ENCODE data around the gene CKM. TPM values are rescaled to one million over a fixed set of nuclear protein-coding genes. Genes with fewer than 3 reads are reported as not detected.

Gene CKM
- total RNA-seq, 2 donors from 2014 or later = 2.7 to 3.7 TPM

GRCh38 chr19:45273521-45273855, 49.2 kb downstream of the CKM start:
- Histone ChIP-seq H3K27ac (ENCODE audit: low read depth, low read length) (no peak overlapping the region), H3K36me3 (ENCODE audit: control insufficient read depth, insufficient read depth, low read length) (peaks cover 52% of the 10 kb centered on the region), H3K27me3 (ENCODE audit: control insufficient read depth, insufficient read depth, low read length, poor library complexity, severe bottlenecking) (no peaks in the 10 kb centered on the region), H3K9me3 (ENCODE audit: control insufficient read depth, low read length) (no peaks in the 10 kb centered on the region), H3K4me3 (ENCODE audit: low read length) (no peak overlapping the region), H3K4me1 (ENCODE audit: control insufficient read depth, insufficient read depth, low read length) (no peaks in the 10 kb centered on the region), H3K9ac (ENCODE audit: extremely low read depth, low read length, poor library complexity, severe bottlenecking) (no peak overlapping the region)
- Mint-ChIP-seq H3K9me3 (no peaks in the 10 kb centered on the region), H3K4me1 (no peaks in the 10 kb centered on the region), H3K4me3 (no peak overlapping the region), H3K27ac (no peak overlapping the region), H3K27me3 (ENCODE audit: insufficient read depth) (no peaks in the 10 kb centered on the region), H3K36me3 (ENCODE audit: low read depth) (peaks cover 68% of the 10 kb centered on the region)
- 96 to 99% methylated on average over 12 to 14 of the region's 14 CpGs for WGBS, 2 experiments (ENCODE audit: insufficient coverage in 1 of 2, insufficient read length in 1 of 2)
- TF ChIP-seq, protein P1, sequence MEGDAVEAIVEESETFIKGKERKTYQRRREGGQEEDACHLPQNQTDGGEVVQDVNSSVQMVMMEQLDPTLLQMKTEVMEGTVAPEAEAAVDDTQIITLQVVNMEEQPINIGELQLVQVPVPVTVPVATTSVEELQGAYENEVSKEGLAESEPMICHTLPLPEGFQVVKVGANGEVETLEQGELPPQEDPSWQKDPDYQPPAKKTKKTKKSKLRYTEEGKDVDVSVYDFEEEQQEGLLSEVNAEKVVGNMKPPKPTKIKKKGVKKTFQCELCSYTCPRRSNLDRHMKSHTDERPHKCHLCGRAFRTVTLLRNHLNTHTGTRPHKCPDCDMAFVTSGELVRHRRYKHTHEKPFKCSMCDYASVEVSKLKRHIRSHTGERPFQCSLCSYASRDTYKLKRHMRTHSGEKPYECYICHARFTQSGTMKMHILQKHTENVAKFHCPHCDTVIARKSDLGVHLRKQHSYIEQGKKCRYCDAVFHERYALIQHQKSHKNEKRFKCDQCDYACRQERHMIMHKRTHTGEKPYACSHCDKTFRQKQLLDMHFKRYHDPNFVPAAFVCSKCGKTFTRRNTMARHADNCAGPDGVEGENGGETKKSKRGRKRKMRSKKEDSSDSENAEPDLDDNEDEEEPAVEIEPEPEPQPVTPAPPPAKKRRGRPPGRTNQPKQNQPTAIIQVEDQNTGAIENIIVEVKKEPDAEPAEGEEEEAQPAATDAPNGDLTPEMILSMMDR (conservative IDR thresholded peaks at IDR 0.05) = no peak
- no peak for DNase-seq

GRCh38 chr19:45271735-45272108, 51.0 kb downstream of the CKM start:
- no peaks in the 10 kb centered on the region for H3K9me3 ChIP-seq (ENCODE audit: control insufficient read depth, low read length)
- no peak for DNase-seq
- H3K27me3 ChIP-seq (ENCODE audit: control insufficient read depth, insufficient read depth, low read length, poor library complexity, severe bottlenecking) = no peaks in the 10 kb centered on the region
- no peaks in the 10 kb centered on the region for H3K4me1 ChIP-seq (ENCODE audit: control insufficient read depth, insufficient read depth, low read length)
- peaks cover 60% of the 10 kb centered on the region for H3K36me3 Mint-ChIP-seq (ENCODE audit: low read depth)
- H3K9ac ChIP-seq (ENCODE audit: extremely low read depth, low read length, poor library complexity, severe bottlenecking) = no peak overlapping the region
- no peaks in the 10 kb centered on the region for H3K27me3 Mint-ChIP-seq (ENCODE audit: insufficient read depth)
- TF ChIP-seq, protein P1 (conservative IDR thresholded peaks at IDR 0.05) = no peak
- H3K27ac Mint-ChIP-seq = no peak overlapping the region
- no peaks in the 10 kb centered on the region for H3K4me1 Mint-ChIP-seq
- 80 to 82% methylated on average over 6 to 7 of the region's 7 CpGs for WGBS, 2 experiments (ENCODE audit: insufficient coverage in 1 of 2, insufficient read length in 1 of 2)
- H3K4me3 ChIP-seq (ENCODE audit: low read length) = no peak overlapping the region
- no peaks in the 10 kb centered on the region for H3K9me3 Mint-ChIP-seq
- no peak overlapping the region for H3K27ac ChIP-seq (ENCODE audit: low read depth, low read length)
- peaks cover 59% of the 10 kb centered on the region for H3K36me3 ChIP-seq (ENCODE audit: control insufficient read depth, insufficient read depth, low read length)
- H3K4me3 Mint-ChIP-seq = no peak overlapping the region

DNA sequence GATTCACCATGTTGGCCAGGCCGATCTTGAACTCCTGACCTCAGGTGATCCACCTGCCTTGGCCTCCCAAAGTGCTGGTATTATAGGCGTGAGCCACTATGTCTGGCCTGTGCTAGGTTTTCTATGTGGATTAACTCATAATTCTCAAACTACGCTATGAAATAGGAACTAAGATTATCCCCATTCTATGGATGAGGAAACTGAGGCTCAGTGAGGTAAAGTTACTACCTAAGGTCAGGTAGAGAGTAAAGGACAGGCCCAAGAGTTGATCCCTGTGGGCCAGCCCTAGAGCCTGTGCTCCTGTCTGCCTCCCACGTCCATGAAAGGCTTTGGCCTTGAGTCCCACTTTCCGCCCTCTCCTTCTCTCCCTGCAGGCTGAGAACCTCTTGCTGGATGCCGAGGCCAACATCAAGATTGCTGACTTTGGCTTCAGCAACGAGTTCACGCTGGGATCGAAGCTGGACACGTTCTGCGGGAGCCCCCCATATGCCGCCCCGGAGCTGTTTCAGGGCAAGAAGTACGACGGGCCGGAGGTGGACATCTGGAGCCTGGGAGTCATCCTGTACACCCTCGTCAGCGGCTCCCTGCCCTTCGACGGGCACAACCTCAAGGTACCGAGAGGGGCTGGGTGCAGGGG, 51.5 kb downstream of the CKM start:
- Histone ChIP-seq H3K27me3 (ENCODE audit: control insufficient read depth, insufficient read depth, low read length, poor library complexity, severe bottlenecking) (no peaks in the 10 kb centered on the region), H3K36me3 (ENCODE audit: control insufficient read depth, insufficient read depth, low read length) (peaks cover 59% of the 10 kb centered on the region), H3K4me3 (ENCODE audit: low read length) (no peak overlapping the region), H3K4me1 (ENCODE audit: control insufficient read depth, insufficient read depth, low read length) (no peaks in the 10 kb centered on the region), H3K27ac (ENCODE audit: low read depth, low read length) (no peak overlapping the region), H3K9ac (ENCODE audit: extremely low read depth, low read length, poor library complexity, severe bottlenecking) (no peak overlapping the region), H3K9me3 (ENCODE audit: control insufficient read depth, low read length) (no peaks in the 10 kb centered on the region)
- H3K27me3 Mint-ChIP-seq (ENCODE audit: insufficient read depth) = no peaks in the 10 kb centered on the region
- TF ChIP-seq, protein P1 (conservative IDR thresholded peaks at IDR 0.05) = no peak
- peaks cover 62% of the 10 kb centered on the region for H3K36me3 Mint-ChIP-seq (ENCODE audit: low read depth)
- no peak overlapping the region for H3K4me3 Mint-ChIP-seq
- no peaks in the 10 kb centered on the region for H3K4me1 Mint-ChIP-seq
- no peaks in the 10 kb centered on the region for H3K9me3 Mint-ChIP-seq
- DNase-seq = no peak
- 88 to 94% methylated on average over 19 to 20 of the region's 21 CpGs for WGBS, 2 experiments (ENCODE audit: insufficient coverage in 1 of 2, insufficient read length in 1 of 2)
- no peak overlapping the region for H3K27ac Mint-ChIP-seq
